Activated CD8-positive, alpha-beta T cell treated with anti-CD3 and anti-CD28 coated beads for 36 hours (primary cell): ENCODE data around the gene CARD6. TPM values are rescaled to one million over a fixed set of nuclear protein-coding genes. Genes with fewer than 3 reads are reported as not detected.
"Not testable (repeated sequence)": the region's sequence is repeated elsewhere in the genome, so short reads cannot be mapped to it uniquely, and the experiment has no call there.

Source experiments
- ATAC-seq: fragments of 200-7000 bp; cut with Tn5 transposase; one replicate; pipeline ENCODE4 v1.10.0; 2021; ENCODE audit warnings: mild to moderate bottlenecking, moderate library complexity
- CTCF ChIA-PET: fragments of 350-600 bp; sonication (Branson Sonifier 250); formaldehyde crosslinking; loops from one replicate; lab custom pipeline; 2021; ENCODE audit warnings: antibody characterized with exemption; lab: Charles Lee
- POLR2A ChIA-PET: fragments of 350-600 bp; sonication (Branson Sonifier 250); formaldehyde crosslinking; loops from one replicate; lab custom pipeline; 2021; ENCODE audit warnings: antibody characterized with exemption; lab: Charles Lee
- DNase-seq: peaks from one replicate; pipeline ENCODE4 v3.0.0-alpha.2; 2020
- H3K27ac Mint-ChIP-seq: one replicate; pipeline ENCODE4 v1.8.0; 2021; ENCODE audit warnings: mild to moderate bottlenecking, mixed read lengths
- H3K27me3 Mint-ChIP-seq: one replicate; pipeline ENCODE4 v1.8.0; 2021; ENCODE audit warnings: mixed read lengths
- H3K36me3 Mint-ChIP-seq: one replicate; pipeline ENCODE4 v1.8.0; 2021; ENCODE audit warnings: low read depth, mixed read lengths
- H3K4me1 Mint-ChIP-seq: one replicate; pipeline ENCODE4 v1.8.0; 2021; ENCODE audit warnings: low read depth, mixed read lengths
- H3K4me3 Mint-ChIP-seq: one replicate; pipeline ENCODE4 v1.8.0; 2021; ENCODE audit warnings: mild to moderate bottlenecking, moderate library complexity, mixed read lengths
- H3K9me3 Mint-ChIP-seq: one replicate; pipeline ENCODE4 v1.8.0; 2021; ENCODE audit warnings: mixed read lengths
- intact Hi-C: fragments of 100-400 bp; cut with micrococcal nuclease; formaldehyde crosslinking; loops from one replicate; pipeline ENCODE4 v1.10.0; 2022
- total RNA-seq, 2 experiments: library from RNA; stranded (reverse); gene quantifications; one replicate each; pipeline ENCODE4 v1.2.3, GENCODE V29; 2021
- TF ChIP-seq, protein P1 (sequence below): fragments of 200-600 bp; IDR thresholded peaks from one replicate; pipeline ENCODE4 v1.8.0; 2022; ENCODE audit warnings: antibody characterized with exemption, mild to moderate bottlenecking

The CARD6 gene
- total RNA-seq, 2 experiments from 2014 or later: 1.2 to 1.4 TPM

DNA sequence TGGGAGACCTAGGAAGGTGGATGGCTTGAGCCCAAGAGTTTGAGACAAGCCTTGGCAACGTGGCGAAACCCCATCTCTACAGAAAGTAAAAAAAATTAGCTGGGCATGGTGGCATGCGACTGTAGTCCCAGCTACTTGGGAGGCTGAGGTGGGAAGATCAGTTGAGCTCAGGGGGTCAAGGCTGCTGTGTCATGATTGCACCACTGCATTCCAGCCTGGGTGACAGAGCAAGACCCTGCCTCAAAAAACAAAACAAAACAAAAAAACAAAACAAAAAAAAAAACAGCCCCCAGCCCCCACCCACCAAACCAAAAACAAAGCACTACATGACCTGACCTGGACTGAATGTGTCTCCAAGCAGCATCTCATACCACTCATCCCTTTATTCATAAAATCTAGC is 34.8 kb downstream of the CARD6 start:
- intact Hi-C loops: loop anchor here (5.0 kb wide), 1 partner anchor 124 kb away; no protein-coding TSS in a partner anchor
- ChIA-PET POLR2A (no interaction called here), CTCF (no interaction called here)
- Mint-ChIP-seq H3K9me3 (peaks cover 8% of the 10 kb centered on the region), H3K4me3 (no peak overlapping the region), H3K27me3 (peaks cover 3% of the 10 kb centered on the region), H3K36me3 (peaks cover 3% of the 10 kb centered on the region), H3K27ac (no peak overlapping the region), H3K4me1 (no peaks in the 10 kb centered on the region)
- TF ChIP-seq, protein P1, sequence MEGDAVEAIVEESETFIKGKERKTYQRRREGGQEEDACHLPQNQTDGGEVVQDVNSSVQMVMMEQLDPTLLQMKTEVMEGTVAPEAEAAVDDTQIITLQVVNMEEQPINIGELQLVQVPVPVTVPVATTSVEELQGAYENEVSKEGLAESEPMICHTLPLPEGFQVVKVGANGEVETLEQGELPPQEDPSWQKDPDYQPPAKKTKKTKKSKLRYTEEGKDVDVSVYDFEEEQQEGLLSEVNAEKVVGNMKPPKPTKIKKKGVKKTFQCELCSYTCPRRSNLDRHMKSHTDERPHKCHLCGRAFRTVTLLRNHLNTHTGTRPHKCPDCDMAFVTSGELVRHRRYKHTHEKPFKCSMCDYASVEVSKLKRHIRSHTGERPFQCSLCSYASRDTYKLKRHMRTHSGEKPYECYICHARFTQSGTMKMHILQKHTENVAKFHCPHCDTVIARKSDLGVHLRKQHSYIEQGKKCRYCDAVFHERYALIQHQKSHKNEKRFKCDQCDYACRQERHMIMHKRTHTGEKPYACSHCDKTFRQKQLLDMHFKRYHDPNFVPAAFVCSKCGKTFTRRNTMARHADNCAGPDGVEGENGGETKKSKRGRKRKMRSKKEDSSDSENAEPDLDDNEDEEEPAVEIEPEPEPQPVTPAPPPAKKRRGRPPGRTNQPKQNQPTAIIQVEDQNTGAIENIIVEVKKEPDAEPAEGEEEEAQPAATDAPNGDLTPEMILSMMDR: no peak
- DNase-seq (no peak), ATAC-seq (no peak)

DNA sequence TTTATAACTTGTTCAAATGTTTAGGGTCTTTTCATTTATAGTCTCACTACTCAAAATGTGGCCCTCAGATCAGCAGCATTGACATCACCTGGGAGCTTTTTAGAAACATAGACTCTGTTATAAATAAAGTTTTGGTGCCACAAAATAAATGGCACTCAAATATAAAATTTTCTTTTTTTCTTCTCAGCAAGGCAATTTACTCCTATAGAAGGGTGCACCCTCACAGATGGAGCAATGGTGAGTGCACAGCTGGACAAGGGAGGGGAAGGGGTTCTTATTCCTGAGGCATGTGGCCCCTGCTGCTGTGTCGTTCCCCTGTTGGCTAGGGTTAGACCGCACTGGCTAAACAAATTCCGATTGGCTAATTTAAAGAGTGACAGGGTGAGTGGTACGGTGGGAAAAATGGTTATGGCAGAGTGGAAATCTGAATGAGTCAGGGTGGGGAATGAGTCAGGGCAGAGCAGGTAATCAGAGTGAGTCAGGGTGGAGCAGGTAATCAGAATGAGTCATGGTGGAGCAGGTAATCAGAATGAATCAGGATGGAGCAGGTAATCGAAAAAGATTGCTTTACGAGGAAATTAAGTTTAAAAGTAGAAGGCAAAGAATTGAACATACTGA is 36.3 kb downstream of the CARD6 start:
- TF ChIP-seq, protein P1: no peak
- peaks cover 4% of the 10 kb centered on the region for H3K27me3 Mint-ChIP-seq
- DNase-seq (peak; percentile 12), ATAC-seq (peak; percentile 27)
- no peaks in the 10 kb centered on the region for H3K4me1 Mint-ChIP-seq
- ChIA-PET POLR2A (no interaction called here), CTCF (no interaction called here)
- H3K27ac Mint-ChIP-seq: no peak overlapping the region
- H3K36me3 Mint-ChIP-seq: peaks cover 3% of the 10 kb centered on the region
- intact Hi-C loops: loop anchor here (5.0 kb wide), 1 partner anchor 125 kb away; no protein-coding TSS in a partner anchor
- peaks cover 8% of the 10 kb centered on the region for H3K9me3 Mint-ChIP-seq
- H3K4me3 Mint-ChIP-seq: no peak overlapping the region

DNA sequence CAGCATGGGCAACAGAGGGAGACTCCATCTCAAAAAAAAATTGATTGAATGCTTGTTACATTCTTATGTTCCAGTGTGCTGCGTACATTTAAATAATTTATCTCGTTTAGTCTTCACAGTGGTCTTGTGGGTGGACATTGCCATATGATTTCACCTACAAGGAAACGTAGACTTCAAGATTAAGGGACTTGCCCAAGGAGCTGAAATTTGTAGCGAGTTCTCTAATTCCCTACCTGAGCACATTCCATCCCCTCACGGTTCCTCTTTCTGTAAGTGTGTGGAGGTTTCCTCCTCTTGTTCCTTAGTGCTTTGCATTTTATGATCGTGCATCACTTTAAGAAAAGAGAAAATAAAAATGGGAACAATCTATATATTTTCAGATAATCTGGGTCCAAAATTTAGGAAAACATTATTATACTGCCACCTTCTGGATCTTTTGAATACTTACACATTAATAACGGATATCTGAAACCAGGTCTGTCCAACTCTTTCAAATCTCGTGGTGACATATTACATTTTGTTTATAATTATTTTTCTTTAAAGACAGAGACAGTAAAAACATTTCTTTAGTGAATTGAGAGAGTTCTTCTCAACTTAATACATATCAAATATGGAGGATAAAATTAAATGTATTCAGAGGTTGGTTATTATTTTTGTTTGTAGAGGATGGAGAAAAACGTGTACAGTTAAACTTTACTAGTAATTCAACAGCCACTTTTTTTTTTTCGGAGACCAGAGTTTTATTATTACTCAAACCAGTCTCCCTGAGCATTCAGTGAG is 38.2 kb downstream of the CARD6 start:
- intact Hi-C loops: loop anchor here (5.0 kb wide), 1 partner anchor 127 kb away; no protein-coding TSS in a partner anchor
- no peaks in the 10 kb centered on the region for H3K4me1 Mint-ChIP-seq
- TF ChIP-seq, protein P1: peak; percentile 79
- ChIA-PET CTCF (interaction anchor here (0.7 to 1.6 kb wide), 5 partner anchors 14 to 1165 kb away, joined by 3 to 4 read pairs (median 3); no protein-coding TSS in a partner anchor), POLR2A (interaction anchor here (0.8 kb wide), 1 partner anchor 32 kb away, joined by 3 read pairs; no protein-coding TSS in a partner anchor)
- H3K9me3 Mint-ChIP-seq: peaks cover 8% of the 10 kb centered on the region
- no peak overlapping the region for H3K4me3 Mint-ChIP-seq
- H3K36me3 Mint-ChIP-seq: peaks cover 3% of the 10 kb centered on the region
- DNase-seq: no peak
- H3K27me3 Mint-ChIP-seq: peaks cover 3% of the 10 kb centered on the region
- peak; percentile 64 for ATAC-seq
- H3K27ac Mint-ChIP-seq: no peak overlapping the region

DNA sequence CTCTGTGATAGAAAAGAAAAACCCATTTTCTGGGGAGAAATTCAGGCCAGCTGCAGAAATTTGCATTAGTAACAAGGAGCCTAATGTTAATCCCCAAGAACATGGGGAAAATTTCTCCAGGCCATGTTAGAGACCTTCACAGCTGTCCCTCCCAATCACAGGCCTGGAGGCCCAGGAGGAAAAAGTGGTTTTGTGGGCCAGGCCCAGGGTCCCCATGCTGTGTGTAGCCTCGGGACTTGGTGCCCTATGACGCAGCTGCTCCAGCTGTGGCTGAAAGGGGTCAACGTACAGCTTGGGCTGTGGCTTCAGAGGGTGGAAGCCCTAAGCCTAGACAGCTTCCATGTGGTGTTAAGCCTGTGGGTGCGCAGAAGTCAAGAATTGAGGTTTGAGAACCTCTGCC is 41.1 kb downstream of the CARD6 start:
- no peaks in the 10 kb centered on the region for H3K36me3 Mint-ChIP-seq
- H3K4me3 Mint-ChIP-seq: no peak overlapping the region
- DNase-seq: no peak
- CTCF ChIA-PET: no interaction called here
- POLR2A ChIA-PET: no interaction called here
- peaks cover 3% of the 10 kb centered on the region for H3K27me3 Mint-ChIP-seq
- H3K9me3 Mint-ChIP-seq: peaks cover 3% of the 10 kb centered on the region
- intact Hi-C loops: no loop called here
- no peak for ATAC-seq
- TF ChIP-seq, protein P1: no peak
- no peak overlapping the region for H3K27ac Mint-ChIP-seq
- H3K4me1 Mint-ChIP-seq: no peaks in the 10 kb centered on the region

DNA sequence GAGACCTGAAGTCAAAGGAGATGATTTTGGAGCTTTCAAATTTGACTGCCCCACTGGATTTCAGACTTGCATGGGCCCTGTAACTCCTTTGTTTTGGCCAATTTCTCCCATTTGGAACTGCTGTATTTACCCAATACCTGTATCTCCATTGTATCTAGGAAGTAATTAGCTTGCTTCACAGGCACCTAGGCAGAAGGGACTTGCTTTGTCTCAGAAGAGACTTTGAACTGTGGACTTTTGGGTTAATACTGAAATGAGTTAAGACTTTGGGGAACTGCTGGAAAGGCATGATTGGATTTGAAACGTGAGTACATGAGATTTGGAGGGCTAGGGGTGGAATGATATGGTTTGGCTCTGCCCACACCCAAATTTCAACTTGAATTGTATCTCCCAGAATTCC is 41.9 kb downstream of the CARD6 start:
- H3K9me3 Mint-ChIP-seq, CTCF ChIA-PET, POLR2A ChIA-PET: not testable (repeated sequence)

DNA sequence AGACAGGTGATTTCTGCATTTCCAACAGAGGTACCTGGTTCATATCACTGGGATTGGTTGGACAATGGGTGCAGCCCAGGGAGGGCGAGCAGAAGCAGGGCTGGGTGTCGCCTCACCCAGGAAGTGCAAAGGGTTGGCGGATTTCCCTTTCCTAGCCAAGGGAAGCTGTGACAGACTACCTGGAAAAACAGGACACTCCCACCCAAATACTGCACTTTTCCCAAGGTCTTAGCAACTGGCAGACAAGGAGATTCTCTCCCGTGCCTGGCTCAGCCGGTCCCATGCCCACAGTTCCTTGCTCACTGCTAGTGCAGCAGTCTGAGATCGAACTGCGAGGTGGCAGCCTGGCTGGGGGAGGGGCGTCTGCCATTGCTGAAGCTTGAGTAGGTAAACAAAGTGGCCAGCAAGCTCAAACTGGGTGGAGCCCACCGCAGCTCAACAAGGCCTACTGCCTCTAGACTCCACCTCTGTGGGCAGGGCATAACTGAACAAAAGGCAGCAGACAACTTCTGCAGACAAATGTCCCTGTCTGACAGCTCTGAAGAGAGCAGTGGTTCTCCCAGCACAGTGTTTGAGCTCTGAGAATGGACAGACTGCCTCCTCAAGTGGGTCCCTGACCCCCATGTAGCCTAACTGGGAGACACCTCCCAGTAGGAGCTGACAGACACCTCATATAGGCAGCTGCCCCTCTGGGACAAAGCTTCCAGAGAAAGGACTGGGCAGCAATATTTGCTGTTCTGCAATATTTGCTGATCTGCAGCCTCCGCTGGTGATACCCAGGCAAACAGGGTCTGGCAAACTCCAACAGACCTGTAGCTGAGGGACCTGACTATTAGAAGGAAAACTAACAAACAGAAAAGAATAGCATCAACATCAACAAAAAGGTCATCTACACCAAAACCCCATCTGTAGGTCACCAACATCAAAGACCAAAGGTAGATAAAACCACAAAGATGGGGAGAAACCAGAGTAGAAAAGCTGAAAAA is 54.6 kb downstream of the CARD6 start:
- H3K4me3 Mint-ChIP-seq, POLR2A ChIA-PET, intact Hi-C loops, ATAC-seq, H3K9me3 Mint-ChIP-seq, H3K27me3 Mint-ChIP-seq, H3K36me3 Mint-ChIP-seq, H3K27ac Mint-ChIP-seq, DNase-seq, H3K4me1 Mint-ChIP-seq: not testable (repeated sequence)
- CTCF ChIA-PET: interaction anchor here (2.1 kb wide), 1 partner anchor 9 kb away, joined by 11 read pairs; no protein-coding TSS in a partner anchor

More for the DNA sequence above, 41.9 kb downstream of the CARD6 start:
- H3K27me3 Mint-ChIP-seq, DNase-seq, H3K27ac Mint-ChIP-seq, H3K4me3 Mint-ChIP-seq, intact Hi-C loops, H3K4me1 Mint-ChIP-seq, ATAC-seq, H3K36me3 Mint-ChIP-seq: not testable (repeated sequence)
